GM19099 (cell line): ENCODE data around the gene FARS2.

Experiments
- POLR2A ChIP-seq: IDR thresholded peaks from 3 replicates; pipeline ENCODE4 v1.6.1; 2011; ENCODE audit warnings: low read depth; ENCODE audit not compliant: insufficient read length; ENCODE audit errors: extremely low read depth

FARS2 gene

DNA sequence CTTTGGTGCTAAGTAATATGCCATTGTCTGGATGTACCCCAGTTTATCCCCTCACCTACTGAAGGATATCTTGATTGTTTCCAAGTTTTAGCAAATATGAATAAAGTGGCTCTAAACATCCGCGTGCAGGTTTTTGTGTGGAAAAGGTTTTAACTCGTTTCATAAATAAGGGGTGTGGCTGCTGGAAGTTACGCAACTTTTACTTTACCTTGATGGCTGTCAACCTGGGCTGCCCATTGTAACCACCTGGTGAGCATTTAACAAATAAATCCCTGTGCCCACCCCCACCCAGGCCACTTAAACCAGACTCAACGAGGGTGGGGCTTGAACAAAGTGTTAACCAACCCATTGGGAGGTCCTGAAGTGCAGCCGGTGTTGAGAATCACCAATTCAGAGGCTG is 557.6 kb downstream of the FARS2 start:
- TF ChIP-seq POLR2A: no peak
